Measurements from ENCODE around the gene HPSE2.

Gene HPSE2

DNA sequence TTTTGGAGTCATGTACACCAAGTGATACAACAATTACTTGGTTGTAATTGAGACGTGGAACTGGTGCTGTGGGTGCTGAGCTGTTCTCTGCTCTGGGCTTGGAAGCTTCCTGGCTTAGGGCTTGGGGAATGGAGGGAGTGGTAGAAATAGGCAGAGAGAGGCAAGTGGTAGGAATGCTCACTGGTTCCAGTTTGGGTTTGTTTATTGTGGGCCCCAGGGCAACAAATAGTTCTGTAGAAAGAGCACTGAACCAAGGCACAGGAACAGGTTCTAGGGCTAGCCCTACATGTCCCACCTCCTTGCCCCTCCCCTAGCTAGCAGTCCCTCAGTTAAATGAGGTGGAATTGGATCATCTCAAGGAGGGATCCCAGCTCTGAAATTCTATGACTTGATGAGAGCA, 622.2 kb downstream of the HPSE2 start:
- no peak for DNase-seq (ENCODE audit: low spot score)

DNA sequence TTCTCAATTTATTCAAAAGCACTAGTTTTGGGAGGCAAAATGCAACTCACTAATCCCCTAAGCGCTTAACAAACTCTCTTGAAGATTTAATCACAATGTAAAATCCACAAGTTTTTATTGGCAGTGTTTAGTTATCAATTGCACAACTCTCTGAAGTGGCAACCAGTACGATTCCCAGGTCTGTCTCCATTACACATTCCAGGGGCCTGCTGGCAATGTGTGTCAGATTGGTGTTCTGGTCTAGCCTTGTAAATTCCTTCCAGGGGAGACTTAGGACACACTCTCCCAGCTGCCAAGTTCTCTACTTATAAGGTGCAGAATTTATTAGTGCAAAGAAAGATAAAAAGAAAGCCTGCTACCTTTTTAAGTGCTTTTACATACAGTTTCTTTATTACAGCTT, 624.2 kb downstream of the HPSE2 start:
- no peak for DNase-seq (ENCODE audit: low spot score)

DNA sequence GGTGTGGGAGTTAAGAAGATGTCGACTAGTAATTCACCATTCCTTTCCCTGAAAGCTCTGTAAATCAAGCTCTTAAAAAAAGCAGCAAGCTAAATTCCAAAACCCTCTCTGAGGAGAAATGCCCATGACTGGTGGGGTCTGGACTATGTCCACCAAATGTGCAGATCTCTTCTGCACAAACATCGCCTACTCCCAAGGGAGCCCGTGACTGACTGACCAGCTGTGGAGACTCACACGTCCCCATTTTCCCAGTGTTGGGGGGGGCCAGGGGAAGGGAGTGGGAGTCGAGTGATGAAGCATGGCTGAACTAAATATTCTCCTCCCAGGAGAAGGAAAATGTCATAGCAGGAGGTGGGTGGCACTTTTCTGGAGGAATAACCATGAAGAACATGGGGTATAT, 624.8 kb downstream of the HPSE2 start:
- no peak for DNase-seq (ENCODE audit: low spot score)

DNA sequence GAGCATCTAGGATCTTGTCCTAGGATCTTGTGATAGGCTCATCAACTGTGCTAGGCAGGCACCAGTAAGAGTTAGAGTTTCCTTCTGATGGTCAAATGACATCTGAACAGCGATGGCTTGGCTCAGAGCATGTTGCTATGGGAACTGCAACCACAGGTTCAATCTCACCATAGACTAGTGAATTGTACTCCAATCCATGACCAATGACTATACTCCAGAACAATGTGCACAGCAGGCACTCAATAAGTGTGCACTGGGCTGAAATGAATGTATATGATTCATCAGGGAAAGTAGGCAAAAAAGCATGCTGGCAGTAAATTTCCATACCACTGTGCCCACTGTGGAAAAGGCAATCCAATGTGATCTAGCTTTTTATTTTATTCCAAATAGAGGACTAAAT, 625.4 kb downstream of the HPSE2 start:
- DNase-seq (ENCODE audit: low spot score) = no peak

- DNase-seq (ENCODE audit: low spot score) = no peak
Measured at GRCh38 chr10:98609265-98609664, 626.4 kb downstream of the HPSE2 start.

DNA sequence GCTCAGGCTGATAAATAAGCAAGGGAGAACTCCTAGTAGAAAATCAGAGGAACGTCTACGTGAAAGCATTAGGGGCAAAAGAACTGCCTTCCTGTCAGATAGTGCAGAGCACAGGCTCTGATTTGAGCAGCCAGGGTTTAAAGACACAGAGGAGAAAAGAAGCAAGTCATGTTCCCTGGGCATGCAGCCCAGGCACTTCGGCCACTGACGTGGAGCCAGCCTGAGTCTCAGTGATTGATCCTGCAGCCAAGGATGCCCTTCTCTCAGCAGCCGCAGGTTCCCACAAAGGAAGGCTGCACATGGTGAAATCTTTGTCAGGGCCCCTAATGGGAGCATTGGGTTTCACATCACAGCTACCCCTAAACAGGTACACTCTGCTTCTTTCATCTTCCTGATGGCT, 627.2 kb downstream of the HPSE2 start:
- DNase-seq (ENCODE audit: low spot score) = no peak

- DNase-seq (ENCODE audit: low spot score) = no peak
Measured at GRCh38 chr10:98602224-98602623, 633.4 kb downstream of the HPSE2 start.

DNA sequence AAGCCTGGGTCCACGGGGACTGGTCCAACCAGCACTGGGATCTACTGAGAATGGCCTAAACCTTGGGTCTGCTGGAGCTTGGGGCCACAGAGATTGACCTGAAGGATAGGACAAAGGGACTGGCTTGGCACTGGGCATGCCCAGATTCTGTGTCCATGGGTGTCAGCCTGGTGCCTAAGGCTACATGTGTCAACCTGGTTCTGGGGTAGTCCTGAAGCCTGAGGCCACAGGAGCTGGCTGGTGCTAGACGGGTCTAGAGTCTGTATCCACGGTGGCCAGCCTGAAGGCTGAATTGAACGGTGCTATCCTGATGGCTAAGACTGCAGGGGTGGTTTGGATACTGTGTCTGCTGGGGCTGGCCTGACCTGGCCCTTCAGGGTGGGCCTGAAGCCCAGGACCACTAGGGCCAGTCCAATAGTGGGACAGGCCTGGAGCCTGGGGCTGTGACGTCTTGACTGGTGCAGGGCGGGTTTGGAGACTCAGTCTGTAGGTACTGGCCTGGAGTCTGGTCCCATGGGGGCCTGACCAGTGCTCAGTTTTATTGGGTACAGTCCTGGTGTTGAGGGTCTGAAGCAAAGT, 636.5 kb downstream of the HPSE2 start:
- no peak for DNase-seq (ENCODE audit: low spot score)

DNA sequence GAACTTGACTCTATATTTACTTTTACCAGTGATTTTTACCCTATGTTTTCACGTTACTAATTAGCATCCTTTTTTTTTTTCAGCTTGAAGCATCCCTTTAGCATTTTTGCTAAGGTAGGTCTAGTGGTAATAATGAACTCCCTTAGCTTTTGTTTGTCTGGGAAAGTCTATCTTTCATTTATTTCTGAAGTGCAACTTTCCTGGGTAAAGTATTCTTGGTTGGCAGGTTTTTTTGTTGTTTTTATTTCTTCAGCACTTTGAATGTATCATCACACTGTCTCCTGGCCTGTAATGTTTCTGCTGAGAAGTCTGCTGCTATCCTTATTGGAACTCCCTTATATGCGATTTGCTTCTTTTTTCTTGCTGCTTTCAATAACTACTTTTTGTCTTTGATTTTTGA, 639.2 kb downstream of the HPSE2 start:
- DNase-seq (ENCODE audit: low spot score) = no peak

DNA sequence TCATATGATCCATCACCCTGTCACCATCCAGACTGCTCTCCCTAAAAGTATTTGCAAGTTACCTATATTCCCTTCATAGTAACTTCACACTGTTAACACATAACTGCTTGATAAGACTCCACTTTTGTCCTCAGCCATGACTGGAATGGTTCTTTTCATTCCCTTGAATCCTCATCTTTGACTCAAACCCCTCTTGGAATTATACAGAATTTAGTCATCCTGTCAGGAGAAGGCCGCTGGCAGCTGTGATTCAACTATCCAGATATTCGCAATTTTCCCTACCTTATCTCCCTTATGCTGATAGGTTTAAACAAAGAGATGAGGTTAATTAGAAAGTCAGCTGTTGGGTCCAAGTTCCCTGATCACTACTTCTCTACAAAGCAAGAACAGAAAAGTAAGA, 646.0 kb downstream of the HPSE2 start:
- no peak for DNase-seq (ENCODE audit: low spot score)

GRCh38 chr10:98589007-98589406, 646.6 kb downstream of the HPSE2 start:
- DNase-seq (ENCODE audit: low spot score) = no peak

GRCh38 chr10:98587156-98587837, 648.4 kb downstream of the HPSE2 start:
- no peak for DNase-seq (ENCODE audit: low spot score)

- no peak for DNase-seq (ENCODE audit: low spot score)
Measured at GRCh38 chr10:98586096-98586495, 649.6 kb downstream of the HPSE2 start.

- no peak for DNase-seq (ENCODE audit: low spot score)
Measured at GRCh38 chr10:98582363-98582762, 653.3 kb downstream of the HPSE2 start.

DNA sequence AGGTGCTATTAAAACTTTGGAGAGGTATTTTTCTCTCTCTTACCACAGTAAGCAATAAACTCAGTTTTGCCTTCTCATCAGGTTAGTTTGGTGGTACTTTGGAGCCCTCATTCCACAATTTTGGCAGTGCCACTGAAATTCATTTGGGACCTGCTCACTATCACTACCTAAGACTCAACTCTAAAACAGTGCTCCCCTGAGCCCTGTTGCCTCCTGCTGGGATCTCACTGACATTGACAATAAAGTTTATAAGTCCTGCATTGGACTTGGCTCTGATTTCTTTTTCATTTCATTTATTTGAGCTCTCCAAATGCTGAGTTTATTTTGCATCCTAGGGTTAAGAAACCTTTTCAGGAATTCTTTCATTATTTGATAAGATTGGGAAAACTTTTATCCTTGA, 658.1 kb downstream of the HPSE2 start:
- DNase-seq (ENCODE audit: low spot score) = no peak

- DNase-seq (ENCODE audit: low spot score) = no peak
Measured at GRCh38 chr10:98577168-98577567, 658.5 kb downstream of the HPSE2 start.

- DNase-seq (ENCODE audit: low spot score) = no peak
Measured at GRCh38 chr10:98576096-98576495, 659.6 kb downstream of the HPSE2 start.

GRCh38 chr10:98572594-98572993, 663.1 kb downstream of the HPSE2 start:
- DNase-seq (ENCODE audit: low spot score) = no peak

DNA sequence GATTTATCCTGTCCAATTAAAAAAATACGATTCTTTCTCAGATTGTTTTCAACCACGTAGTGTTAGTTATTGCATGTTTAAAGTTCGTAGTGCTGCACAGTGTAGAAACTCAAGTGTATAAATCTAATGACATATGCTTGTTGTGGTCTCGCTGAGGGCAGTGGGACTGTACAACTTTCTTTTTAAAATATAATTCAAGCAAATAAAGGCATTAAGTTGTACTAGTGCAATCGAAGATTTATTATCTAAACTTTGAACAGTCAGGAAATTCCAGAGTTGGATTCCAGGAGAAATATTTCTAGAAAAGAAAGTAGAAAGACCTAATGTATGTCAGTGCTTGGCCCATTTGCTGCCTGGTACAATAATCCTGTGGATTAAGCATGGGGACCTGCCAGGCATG, 664.8 kb downstream of the HPSE2 start:
- DNase-seq (ENCODE audit: low spot score) = no peak

- no peak for DNase-seq (ENCODE audit: low spot score)
Measured at GRCh38 chr10:98569853-98570252, 665.8 kb downstream of the HPSE2 start.

DNA sequence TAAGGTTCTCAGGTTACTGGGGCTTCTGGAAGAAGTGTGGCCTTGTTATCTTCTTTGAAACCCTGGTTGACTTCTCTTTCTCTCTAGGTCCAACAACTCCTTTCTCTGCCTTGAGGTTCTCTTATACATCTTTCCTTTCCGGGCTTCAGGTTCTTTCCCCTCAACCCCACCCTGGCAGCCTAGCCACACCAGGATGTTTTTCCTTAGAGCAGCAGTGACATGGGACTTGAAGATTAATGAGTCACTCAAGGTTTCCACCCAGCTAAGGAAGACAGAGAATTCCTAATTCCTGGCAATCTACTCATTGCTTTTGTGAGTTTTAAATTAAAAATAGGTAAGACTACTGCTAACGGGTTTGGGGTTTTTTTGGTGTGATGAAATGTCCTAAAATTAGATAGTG, 667.1 kb downstream of the HPSE2 start:
- no peak for DNase-seq (ENCODE audit: low spot score)

DNA sequence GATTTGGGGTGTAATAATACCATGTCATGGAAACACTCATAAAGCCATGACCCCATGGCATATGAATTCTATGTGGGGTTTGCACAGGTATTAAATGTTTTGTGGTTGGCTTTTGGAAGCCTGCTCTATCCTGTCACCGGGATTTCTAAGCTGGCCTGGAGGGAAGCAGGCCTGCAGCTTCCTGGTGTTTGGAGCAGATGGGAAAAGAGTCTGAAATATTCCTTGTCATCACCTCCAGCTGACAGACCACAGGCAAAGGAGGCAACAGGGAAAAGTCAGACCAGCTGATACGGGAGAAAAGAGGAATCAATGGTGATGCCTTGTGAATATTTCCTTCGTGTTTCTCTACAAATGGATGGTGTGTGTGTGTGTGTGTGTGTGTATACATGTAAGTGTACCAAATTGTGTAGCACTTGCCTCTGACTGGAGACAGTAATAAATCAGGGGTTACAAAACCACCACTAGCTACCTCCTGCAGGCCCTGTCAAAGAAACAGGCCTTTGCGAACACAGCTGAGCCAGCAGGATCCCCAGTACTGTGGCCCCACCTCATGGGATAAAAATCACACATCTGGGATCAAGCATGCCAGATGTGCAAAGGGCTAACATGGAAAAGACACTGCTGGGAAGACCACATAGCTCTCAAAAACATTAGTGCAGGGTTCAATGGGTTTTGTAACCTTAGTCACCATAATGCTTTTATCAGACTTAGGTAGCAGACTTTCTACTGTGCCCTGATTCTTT, 668.1 kb downstream of the HPSE2 start:
- no peak for DNase-seq (ENCODE audit: low spot score)

GRCh38 chr10:98563811-98564210, 671.8 kb downstream of the HPSE2 start:
- DNase-seq (ENCODE audit: low spot score) = no peak

GRCh38 chr10:98560565-98560964, 675.1 kb downstream of the HPSE2 start:
- DNase-seq (ENCODE audit: low spot score) = no peak
